Mesenchymal stem cell (in vitro differentiated cells and primary cell): ENCODE results near the gene WDR19.

ENCODE experiments used
- DNase-seq: peaks from one replicate; pipeline ENCODE4 v3.0.0-alpha.2; 2013
- H2AFZ ChIP-seq: one replicate; pipeline ENCODE4 v1.6.1; 2013; ENCODE audit warnings: low read depth, mild to moderate bottlenecking, control low read depth, inconsistent platforms, low read length, moderate library complexity
- H2AK5ac ChIP-seq: 2 replicates; pipeline ENCODE4 v1.6.1; 2013; ENCODE audit warnings: low read length, moderate library complexity, mild to moderate bottlenecking, inconsistent platforms; ENCODE audit not compliant: severe bottlenecking
- H2BK120ac ChIP-seq: one replicate; pipeline ENCODE4 v1.6.1; 2013; ENCODE audit warnings: low read depth, mild to moderate bottlenecking, inconsistent platforms, low read length, moderate library complexity
- H2BK12ac ChIP-seq, 2 experiments: one replicate each; pipeline ENCODE4 v1.6.1; 2013; ENCODE audit warnings: inconsistent platforms in 2 of 2, low read length in 2 of 2, mild to moderate bottlenecking in 2 of 2, moderate library complexity in 2 of 2, control low read depth in 1 of 2
- H2BK15ac ChIP-seq: one replicate; pipeline ENCODE4 v1.6.1; 2013; ENCODE audit warnings: mild to moderate bottlenecking, low read depth, inconsistent platforms; ENCODE audit not compliant: poor library complexity, severe bottlenecking
- H2BK5ac ChIP-seq: 2 replicates; pipeline ENCODE4 v1.6.1; 2013; ENCODE audit warnings: low read depth, mild to moderate bottlenecking, low read length, control low read depth, inconsistent platforms; ENCODE audit not compliant: poor library complexity, severe bottlenecking
- H3K14ac ChIP-seq, 2 experiments: one replicate each; pipeline ENCODE4 v1.6.1; 2013; ENCODE audit warnings: inconsistent platforms in 2 of 2, low read length in 2 of 2, control low read depth in 1 of 2, mild to moderate bottlenecking in 1 of 2, moderate library complexity in 1 of 2
- H3K18ac ChIP-seq, 2 experiments: one replicate each; pipeline ENCODE4 v1.6.1; 2013; ENCODE audit warnings: inconsistent platforms in 2 of 2, low read length in 2 of 2, control low read depth in 1 of 2, low read depth in 1 of 2, mild to moderate bottlenecking in 1 of 2
- H3K23ac ChIP-seq, 2 experiments: one replicate each; pipeline ENCODE4 v1.6.1; 2013; ENCODE audit warnings: inconsistent platforms in 2 of 2, low read length in 2 of 2, mild to moderate bottlenecking in 2 of 2, moderate library complexity in 2 of 2, control low read depth in 1 of 2
- H3K27ac ChIP-seq: 2 replicates; pipeline ENCODE4 v1.5.1; 2013; ENCODE audit warnings: mild to moderate bottlenecking, moderate library complexity, low read length, control low read depth, inconsistent platforms; ENCODE audit not compliant: poor library complexity, severe bottlenecking
- H3K27me3 ChIP-seq, 2 experiments: 2 replicates each; pipeline versions ENCODE4 v1.6.1 to v1.7.0; 2013; ENCODE audit warnings: low read length in 2 of 2, mild to moderate bottlenecking in 2 of 2, moderate library complexity in 2 of 2, control low read depth in 1 of 2, inconsistent platforms in 1 of 2; ENCODE audit not compliant: control insufficient read depth in 1 of 2, insufficient read depth in 1 of 2
- H3K36me3 ChIP-seq, 2 experiments: 2 replicates each; pipeline versions ENCODE4 v1.6.1 to v1.7.0; 2013; ENCODE audit warnings: low read length in 2 of 2, control low read depth in 1 of 2, inconsistent platforms in 1 of 2, low read depth in 1 of 2, mild to moderate bottlenecking in 1 of 2; ENCODE audit not compliant: insufficient read depth in 2 of 2, control insufficient read depth in 1 of 2
- H3K4ac ChIP-seq, 2 experiments: one replicate each; pipeline ENCODE4 v1.6.1; 2013; ENCODE audit warnings: inconsistent platforms in 2 of 2, low read length in 2 of 2, mild to moderate bottlenecking in 2 of 2, moderate library complexity in 2 of 2, control low read depth in 1 of 2, low read depth in 1 of 2
- H3K4me1 ChIP-seq: 2 replicates; pipeline ENCODE4 v1.6.1; 2013; ENCODE audit warnings: low read depth, low read length, control low read depth; ENCODE audit not compliant: control insufficient read depth, insufficient read depth
- H3K4me2 ChIP-seq: 2 replicates; pipeline ENCODE4 v1.6.1; 2013; ENCODE audit warnings: low read length, mild to moderate bottlenecking, inconsistent platforms; ENCODE audit not compliant: poor library complexity, severe bottlenecking
- H3K4me3 ChIP-seq, 2 experiments: 2 replicates each; pipeline versions ENCODE4 v1.5.1 to v1.7.0; 2013; ENCODE audit warnings: low read length in 2 of 2, mild to moderate bottlenecking in 2 of 2, control low read depth in 1 of 2, low read depth in 1 of 2; ENCODE audit not compliant: insufficient read depth in 1 of 2
- H3K79me1 ChIP-seq: replicated peaks from 2 replicates; pipeline ENCODE4 v1.6.1; 2013; ENCODE audit warnings: mild to moderate bottlenecking, control low read depth, low read length, inconsistent platforms; ENCODE audit not compliant: poor library complexity, severe bottlenecking
- H3K9ac ChIP-seq: 2 replicates; pipeline ENCODE4 v1.7.0; 2013; ENCODE audit warnings: mild to moderate bottlenecking, low read length, moderate library complexity
- H3K9me3 ChIP-seq: 2 replicates; pipeline ENCODE4 v1.7.0; 2013; ENCODE audit warnings: mild to moderate bottlenecking, low read length; ENCODE audit not compliant: control insufficient read depth
- H4K8ac ChIP-seq: one replicate; pipeline ENCODE4 v1.6.1; 2013; ENCODE audit warnings: inconsistent platforms, mild to moderate bottlenecking, low read length, moderate library complexity
- H4K91ac ChIP-seq: one replicate; pipeline ENCODE4 v1.6.1; 2013; ENCODE audit warnings: mild to moderate bottlenecking, low read length, inconsistent platforms
- WGBS: methylation state at CpG from one replicate; pipeline ENCODE4 v1.1.7; 2013; ENCODE audit warnings: mixed read lengths; 5-methylcytosine and 5-hydroxymethylcytosine counted together

WDR19 gene

GRCh38 chr4:39233114-39233513, 50.8 kb downstream of the WDR19 start:
- Histone ChIP-seq H4K91ac (no peak overlapping the region), H2BK15ac (no peak overlapping the region), H3K4me1 (no peaks in the 10 kb centered on the region), H3K4me2 (no peak overlapping the region), H3K4ac (no peak overlapping the region), H3K18ac (no peak overlapping the region), H2BK120ac (no peak overlapping the region), H3K79me1 (no peaks in the 10 kb centered on the region), H3K9me3 (no peaks in the 10 kb centered on the region), H2AFZ (no peak overlapping the region), H3K14ac (no peak overlapping the region), H3K27me3 (no peaks in the 10 kb centered on the region), H3K23ac (no peak overlapping the region), H3K36me3 (peaks cover 3 to 79% of the 10 kb centered on the region in 2 experiments), H2BK5ac (no peak overlapping the region), H3K27ac (no peak overlapping the region), H3K4me3 (no peak overlapping the region), H2AK5ac (no peak overlapping the region), H3K9ac (no peak overlapping the region), H2BK12ac (no peak overlapping the region), H4K8ac (no peak overlapping the region)
- DNase-seq = no peak
- 92% methylated on average over 1 of the region's 2 CpGs for WGBS

- H2BK12ac ChIP-seq = no peak overlapping the region
- H3K14ac ChIP-seq = no peak overlapping the region
- H3K79me1 ChIP-seq = no peaks in the 10 kb centered on the region
- no peak for DNase-seq
- no peak overlapping the region for H3K18ac ChIP-seq
- no peak overlapping the region for H2BK120ac ChIP-seq
- no peak overlapping the region for H3K23ac ChIP-seq
- H2BK5ac ChIP-seq = no peak overlapping the region
- no peak overlapping the region for H3K4me3 ChIP-seq
- WGBS = 94% methylated on average over 1 of the region's 1 CpG
- peaks cover 3 to 78% of the 10 kb centered on the region in 2 experiments for H3K36me3 ChIP-seq
- no peaks in the 10 kb centered on the region for H3K4me1 ChIP-seq
- H3K9ac ChIP-seq = no peak overlapping the region
- no peak overlapping the region for H4K91ac ChIP-seq
- H2BK15ac ChIP-seq = no peak overlapping the region
- H3K9me3 ChIP-seq = no peaks in the 10 kb centered on the region
- no peak overlapping the region for H3K27ac ChIP-seq
- no peak overlapping the region for H3K4me2 ChIP-seq
- no peaks in the 10 kb centered on the region for H3K27me3 ChIP-seq
- no peak overlapping the region for H2AFZ ChIP-seq
- H4K8ac ChIP-seq = no peak overlapping the region
- no peak overlapping the region for H2AK5ac ChIP-seq
- no peak overlapping the region for H3K4ac ChIP-seq
Measured at GRCh38 chr4:39233783-39234182, 51.5 kb downstream of the WDR19 start.

GRCh38 chr4:39235021-39235420, 52.7 kb downstream of the WDR19 start:
- 97% methylated on average over 2 of the region's 2 CpGs for WGBS

GRCh38 chr4:39235696-39236095, 53.4 kb downstream of the WDR19 start:
- H3K36me3 ChIP-seq = peaks cover 3 to 63% of the 10 kb centered on the region in 2 experiments
- no peak overlapping the region for H3K14ac ChIP-seq
- no peak overlapping the region for H4K91ac ChIP-seq
- WGBS = no CpG with 5 or more reads among the region's 2 CpGs
- no peak overlapping the region for H4K8ac ChIP-seq
- no peak overlapping the region for H2BK5ac ChIP-seq
- no peaks in the 10 kb centered on the region for H3K79me1 ChIP-seq
- no peak overlapping the region for H3K9ac ChIP-seq
- no peak overlapping the region for H2BK15ac ChIP-seq
- H3K4me2 ChIP-seq = no peak overlapping the region
- H3K27ac ChIP-seq = no peak overlapping the region
- no peak overlapping the region for H3K23ac ChIP-seq
- no peaks in the 10 kb centered on the region for H3K9me3 ChIP-seq
- H2BK120ac ChIP-seq = no peak overlapping the region
- no peak overlapping the region for H2BK12ac ChIP-seq
- DNase-seq = no peak
- no peaks in the 10 kb centered on the region for H3K27me3 ChIP-seq
- H3K4ac ChIP-seq = no peak overlapping the region
- H3K4me1 ChIP-seq = peaks cover 3% of the 10 kb centered on the region
- H3K4me3 ChIP-seq = no peak overlapping the region
- H3K18ac ChIP-seq = no peak overlapping the region
- H2AFZ ChIP-seq = no peak overlapping the region
- no peak overlapping the region for H2AK5ac ChIP-seq

More at GRCh38 chr4:39235021-39235420, 52.7 kb downstream of the WDR19 start:
- no peak overlapping the region for H2AFZ ChIP-seq
- H2BK120ac ChIP-seq = no peak overlapping the region
- H3K4me2 ChIP-seq = no peak overlapping the region
- H3K27me3 ChIP-seq = no peaks in the 10 kb centered on the region
- no peaks in the 10 kb centered on the region for H3K9me3 ChIP-seq
- H3K18ac ChIP-seq = no peak overlapping the region
- H3K14ac ChIP-seq = no peak overlapping the region
- peaks cover 3 to 66% of the 10 kb centered on the region in 2 experiments for H3K36me3 ChIP-seq
- H3K79me1 ChIP-seq = no peaks in the 10 kb centered on the region
- H3K4me1 ChIP-seq = peaks cover 3% of the 10 kb centered on the region
- no peak for DNase-seq
- H2AK5ac ChIP-seq = no peak overlapping the region
- H2BK15ac ChIP-seq = no peak overlapping the region
- H3K27ac ChIP-seq = no peak overlapping the region
- no peak overlapping the region for H3K4ac ChIP-seq
- H4K91ac ChIP-seq = no peak overlapping the region
- H2BK5ac ChIP-seq = no peak overlapping the region
- H3K9ac ChIP-seq = no peak overlapping the region
- H3K4me3 ChIP-seq = no peak overlapping the region
- no peak overlapping the region for H2BK12ac ChIP-seq
- no peak overlapping the region for H4K8ac ChIP-seq
- H3K23ac ChIP-seq = no peak overlapping the region
